HepG2 (cell line): ENCODE data around the gene LRFN2. TPM values are rescaled to one million over a fixed set of nuclear protein-coding genes. Genes with fewer than 3 reads are reported as not detected.

Experiments used
- ATAC-seq: fragments of 200-7000 bp; cut with Tn5 transposase; 3 replicates; pipeline ENCODE4 v1.9.1; 2020; ENCODE audit warnings: mild to moderate bottlenecking, moderate library complexity
- BruUV-seq: library from RNA; stranded (reverse); fragments of 400-500 nt; replicated peaks from 2 replicates; lab custom pipeline; 2021; lab: Mats Ljungman, UMichigan
- CTCF ChIA-PET: fragments of 300-600 bp; formaldehyde crosslinking; extraction: SDS; loops from one replicate; lab custom pipeline; 2021; ENCODE audit warnings: low total read pairs, inconsistent platforms, low intra/inter-chr PET ratio; lab: Yijun Ruan, JAX
- POLR2A ChIA-PET: fragments of 350-600 bp; sonication (Branson Sonifier 250); formaldehyde crosslinking; loops from one replicate; lab custom pipeline; 2020; ENCODE audit warnings: antibody characterized with exemption, inconsistent platforms; lab: Yijun Ruan, JAX
- DNase-seq: peaks from one replicate; pipeline ENCODE4 v3.0.0-alpha.2; 2015; ENCODE audit warnings: low spot score
- FAIRE-seq: peaks from 3 replicates; lab custom pipeline; 2011; peaks lifted over from hg19 to GRCh38; lab: Jason Lieb, UNC
- H2AFZ ChIP-seq: one replicate; pipeline ENCODE4 v1.6.1; 2011; ENCODE audit warnings: low read length, inconsistent platforms
- H3K27ac ChIP-seq: fragments of 300-600 bp; 3 replicates; pipeline ENCODE4 v1.8.0; 2011; ENCODE audit warnings: mixed run types, mild to moderate bottlenecking, mixed read lengths, low read length, inconsistent platforms; ENCODE audit not compliant: insufficient read depth; ENCODE audit errors: extremely low read length
- H3K27me3 ChIP-seq, 2 experiments: fragments of 200-600 bp in 1 of 2; 2 replicates in 1 of 2; 3 replicates in 1 of 2; pipeline versions ENCODE4 v1.6.0 to v1.8.0; 2011; ENCODE audit warnings: low read length in 2 of 2, mild to moderate bottlenecking in 2 of 2, moderate library complexity in 2 of 2, inconsistent platforms in 1 of 2; ENCODE audit not compliant: insufficient read depth in 2 of 2, control insufficient read depth in 1 of 2
- H3K36me3 ChIP-seq, 2 experiments: fragments of 200-600 bp in 1 of 2; replicated peaks in 1 of 2; 2 replicates in 1 of 2; 3 replicates in 1 of 2; pipeline versions ENCODE4 v1.5.1 to v1.8.0; 2011; ENCODE audit warnings: low read length in 2 of 2, inconsistent platforms in 1 of 2; ENCODE audit not compliant: insufficient read depth in 2 of 2, control insufficient read depth in 1 of 2
- H3K4me1 ChIP-seq: 2 replicates; pipeline ENCODE4 v1.5.1; 2012; ENCODE audit warnings: low read length, inconsistent platforms; ENCODE audit not compliant: insufficient read depth
- H3K4me2 ChIP-seq: 2 replicates; pipeline ENCODE4 v1.6.0; 2011; ENCODE audit warnings: low read depth, low read length, inconsistent platforms
- H3K4me3 ChIP-seq, 3 experiments: fragments of 200-600 bp in 1 of 3; sonication (generic), shearing (Covaris generic) in 1 of 3; replicated peaks in 1 of 3; 2 replicates each; pipeline ENCODE4 v1.5.1; 2011 to 2016; ENCODE audit warnings: low read length in 3 of 3, inconsistent platforms in 2 of 3, low read depth in 2 of 3, mild to moderate bottlenecking in 2 of 3, control low read depth in 1 of 3, mixed read lengths in 1 of 3; ENCODE audit not compliant: insufficient read depth in 1 of 3
- H3K79me2 ChIP-seq: one replicate; pipeline ENCODE4 v1.6.1; 2011; ENCODE audit warnings: low read length, inconsistent platforms; ENCODE audit not compliant: insufficient read depth
- H3K9ac ChIP-seq: 2 replicates; pipeline ENCODE4 v1.6.0; 2011; ENCODE audit warnings: mild to moderate bottlenecking, low read depth, low read length, inconsistent platforms; ENCODE audit not compliant: insufficient read depth
- H3K9me3 ChIP-seq: 2 replicates; pipeline ENCODE4 v1.5.1; 2012; ENCODE audit warnings: mild to moderate bottlenecking, low read length
- H4K20me1 ChIP-seq: 2 replicates; pipeline ENCODE4 v1.6.0; 2011; ENCODE audit warnings: inconsistent platforms, mild to moderate bottlenecking, low read length, moderate library complexity; ENCODE audit not compliant: insufficient read depth
- FOXA1 ChIP-seq, 2 experiments: fragments of 450-650 bp in 1 of 2; sonication (generic) in 1 of 2; formaldehyde crosslinking in 1 of 2; IDR thresholded peaks; 2 replicates each; pipeline versions ENCODE4 v1.4.0 to v1.6.1; 2016 to 2020; ENCODE audit warnings: missing genetic modification reagents in 1 of 2
- HBP1 ChIP-seq: IDR thresholded peaks from 2 replicates; pipeline ENCODE4 v1.6.1; 2016; ENCODE audit warnings: low read depth, control low read depth
- WGBS: methylation state at CpG from one replicate; pipeline ENCODE4 v1.1.6; 2017; ENCODE audit warnings: low lambda C conversion rate; 5-methylcytosine and 5-hydroxymethylcytosine counted together
- in situ Hi-C: cut with HindIII; loops from 2 replicates; pipeline ENCODE4 v1.10.0; 2017; ENCODE audit warnings: low pct_unique_long_range_greater_than_20kb; ENCODE audit not compliant: extremely low pct_ligation_motif_present
- intact Hi-C: fragments of 100-400 bp; cut with micrococcal nuclease; formaldehyde crosslinking; loops from one replicate; pipeline ENCODE4 v1.10.0; 2022; ENCODE audit not compliant: unreplicated experiment
- polyA plus RNA-seq, 8 experiments: library from polyadenylated mRNA; depleted of rRNA in 3 of 8; stranded (reverse) in 7 of 8; unstranded in 1 of 8; fragments of >200 nt; fragmentation: Illumina TruSeq in 4 of 8; extraction: Trizol in 4 of 8; gene quantifications; 2 replicates each; pipeline versions ENCODE4 v1.2.1 to v1.2.3, GENCODE V29; 2011 to 2016; ENCODE audit warnings: low read depth in 4 of 8, missing spikeins in 1 of 8, mixed read lengths in 1 of 8; ENCODE audit not compliant: insufficient read depth in 1 of 8
- total RNA-seq, 5 experiments: library from RNA; depleted of rRNA; stranded (reverse); fragments of >200 nt; fragmentation: Illumina TruSeq; extraction: Trizol; gene quantifications; 2 replicates each; pipeline ENCODE4 v1.2.3, GENCODE V29; 2016; ENCODE audit warnings: low read depth in 1 of 5

The LRFN2 gene
- total and polyA plus RNA-seq, 2 of the 13 experiments (the other 11 are each of a cell fraction or from before 2014, with no cell fraction given), result not detected

DNA sequence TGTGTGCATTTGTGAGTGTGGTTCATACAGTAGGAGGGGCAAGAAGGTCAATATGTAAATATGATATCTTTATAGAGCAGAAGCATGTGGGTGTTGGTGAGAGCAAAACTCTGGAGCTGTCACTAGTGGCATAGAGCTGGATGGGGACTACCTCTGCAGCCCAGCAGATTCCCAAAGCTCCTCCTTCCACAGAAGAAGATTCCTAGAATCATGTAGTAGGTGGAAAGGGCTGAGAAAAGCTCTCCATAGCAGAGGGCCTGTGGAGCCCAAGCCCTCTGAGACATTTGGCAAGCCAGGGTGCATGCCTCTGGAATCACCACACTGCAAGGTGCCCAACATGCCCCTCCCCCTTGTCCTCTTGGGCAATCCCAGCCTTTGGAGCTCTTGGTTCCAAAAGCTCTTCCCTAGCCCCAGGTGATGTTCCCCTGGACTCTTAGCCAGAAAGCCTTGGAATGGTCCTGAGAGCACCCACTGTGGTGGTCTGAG lies 233.2 kb downstream of the LRFN2 start (continued):
- no peak for TF ChIP-seq HBP1 (CRISPR knock-in tag)

DNA sequence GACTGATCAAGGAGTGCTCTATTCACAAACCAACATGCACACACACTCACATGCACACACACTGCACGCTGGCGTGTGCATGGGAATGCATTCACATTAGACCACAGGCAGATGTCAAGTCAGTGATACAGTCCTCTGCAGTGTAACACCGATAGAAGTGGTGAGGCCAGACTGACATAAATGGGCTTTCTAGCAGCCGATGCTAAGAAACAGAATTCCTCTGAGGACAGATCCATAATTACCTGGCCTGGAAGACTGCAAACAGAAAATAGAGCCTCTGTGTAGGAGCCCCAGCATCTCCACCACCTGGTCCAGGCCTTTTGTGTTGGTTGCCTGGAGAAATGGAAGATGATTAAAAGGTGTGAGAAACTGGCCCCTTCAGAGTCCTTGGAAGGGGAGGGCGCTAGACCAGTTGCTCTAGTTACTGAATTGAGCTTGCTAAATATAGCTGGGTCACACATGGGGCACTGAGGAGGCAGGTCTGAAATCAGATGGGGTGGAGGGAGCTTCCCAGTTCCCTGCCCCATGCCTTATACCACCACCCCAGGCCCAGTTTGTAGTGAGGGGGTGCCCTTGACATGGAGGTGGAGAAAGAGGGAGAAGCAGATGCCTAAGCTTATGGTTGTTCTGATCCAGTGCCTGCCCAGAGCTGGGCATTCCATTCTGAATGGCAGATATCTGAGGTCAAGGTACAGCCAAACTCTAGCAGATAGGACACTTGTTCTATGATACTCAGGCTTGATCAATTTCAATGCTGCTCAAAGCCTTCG lies 233.8 kb downstream of the LRFN2 start:
- FAIRE-seq, result no peak
- no peak for ATAC-seq
- H3K9ac ChIP-seq, result no peak overlapping the region
- no peak for DNase-seq
- no peaks in the 10 kb centered on the region for H3K9me3 ChIP-seq
- H3K27me3 ChIP-seq, result no peaks in the 10 kb centered on the region
- H3K27ac ChIP-seq, result no peak overlapping the region
- CTCF ChIA-PET, result no interaction called here
- no TSS peak for BruUV-seq
- no peak overlapping the region for H3K4me2 ChIP-seq
- no peaks in the 10 kb centered on the region for H3K79me2 ChIP-seq
- no peaks in the 10 kb centered on the region for H3K4me1 ChIP-seq
- intact Hi-C loops (no loop called here), in situ Hi-C loops (no loop called here)
- no peaks in the 10 kb centered on the region for H3K36me3 ChIP-seq
- POLR2A ChIA-PET, result no interaction called here
- H4K20me1 ChIP-seq, result no peaks in the 10 kb centered on the region
- H2AFZ ChIP-seq, result no peak overlapping the region
- TF ChIP-seq FOXA1 (IDR thresholded peaks at IDR 0.05) (no peak), FOXA1 (CRISPR knock-in tag; IDR thresholded peaks at IDR 0.05) (no peak)
- no peak overlapping the region for H3K4me3 ChIP-seq
- 25% methylated on average over 6 of the region's 6 CpGs for whole genome bisulfite sequencing
